ENCODE data around the gene SCCPDH. TPM values are rescaled to one million over a fixed set of nuclear protein-coding genes. Genes with fewer than 3 reads are reported as not detected.

Gene SCCPDH
- total RNA-seq, 1 experiment from 2014 or later = 32.2 TPM

GRCh38 chr1:246679794-246680177 is 44.4 kb upstream of the SCCPDH start:
- Mint-ChIP-seq H3K36me3 (ENCODE audit: insufficient read depth, unreplicated experiment) (no peaks in the 10 kb centered on the region), H3K27ac (ENCODE audit: low read depth, unreplicated experiment) (no peak overlapping the region), H3K9me3 (ENCODE audit: unreplicated experiment) (no peaks in the 10 kb centered on the region), H3K4me1 (ENCODE audit: insufficient read depth, unreplicated experiment) (no peaks in the 10 kb centered on the region), H3K4me3 (ENCODE audit: unreplicated experiment) (no peak overlapping the region), H3K27me3 (ENCODE audit: insufficient read depth, unreplicated experiment) (no peaks in the 10 kb centered on the region)
- no peak for DNase-seq (ENCODE audit: unreplicated experiment)
- intact Hi-C loops (cut with micrococcal nuclease) = no loop called here
- TF ChIP-seq CTCF (IDR thresholded peaks at IDR 0.05; ENCODE audit: unreplicated experiment) = no peak
- POLR2A ChIA-PET = interaction anchor here (0.9 kb wide), 1 partner anchor 86 kb away, joined by 5 read pairs; no protein-coding TSS in a partner anchor
- CTCF ChIA-PET = interaction anchor here (1.5 to 3.6 kb wide), 2 partner anchors 10 to 16 kb away, joined by 4 to 41 read pairs; no protein-coding TSS in a partner anchor
- BruUV-seq (replicated peaks) = no TSS peak

- H3K4me1 Mint-ChIP-seq (ENCODE audit: insufficient read depth, unreplicated experiment) = no peaks in the 10 kb centered on the region
- no peak overlapping the region for H3K4me3 Mint-ChIP-seq (ENCODE audit: unreplicated experiment)
- H3K9me3 Mint-ChIP-seq (ENCODE audit: unreplicated experiment) = no peaks in the 10 kb centered on the region
- POLR2A ChIA-PET = interaction anchor here (0.6 to 0.9 kb wide), 3 partner anchors 11 to 86 kb away, joined by 3 to 5 read pairs (median 3); no protein-coding TSS in a partner anchor
- no peak overlapping the region for H3K27ac Mint-ChIP-seq (ENCODE audit: low read depth, unreplicated experiment)
- intact Hi-C loops (cut with micrococcal nuclease) = no loop called here
- TF ChIP-seq CTCF (IDR thresholded peaks at IDR 0.05; ENCODE audit: unreplicated experiment) = no peak
- BruUV-seq (replicated peaks) = no TSS peak
- CTCF ChIA-PET = interaction anchor here (1.5 to 3.6 kb wide), 3 partner anchors 10 to 74 kb away, joined by 4 to 41 read pairs (median 19); no protein-coding TSS in a partner anchor
- no peaks in the 10 kb centered on the region for H3K27me3 Mint-ChIP-seq (ENCODE audit: insufficient read depth, unreplicated experiment)
- H3K36me3 Mint-ChIP-seq (ENCODE audit: insufficient read depth, unreplicated experiment) = no peaks in the 10 kb centered on the region
- DNase-seq (ENCODE audit: unreplicated experiment) = no peak
These were observed 44.0 kb upstream of the SCCPDH start for GRCh38 chr1:246680190-246680589.

GRCh38 chr1:246680696-246681130 is 43.5 kb upstream of the SCCPDH start:
- H3K4me1 Mint-ChIP-seq (ENCODE audit: insufficient read depth, unreplicated experiment) = no peaks in the 10 kb centered on the region
- intact Hi-C loops (cut with micrococcal nuclease) = no loop called here
- no TSS peak for BruUV-seq (replicated peaks)
- DNase-seq (ENCODE audit: unreplicated experiment) = no peak
- no peak for TF ChIP-seq CTCF (IDR thresholded peaks at IDR 0.05; ENCODE audit: unreplicated experiment)
- ChIA-PET POLR2A (interaction anchor here (0.6 to 0.9 kb wide), 3 partner anchors 10 to 87 kb away, joined by 3 to 5 read pairs (median 3); no protein-coding TSS in a partner anchor), CTCF (interaction anchor here (0.5 to 3.6 kb wide), 5 partner anchors 9 to 183 kb away, joined by 3 to 41 read pairs (median 4); no protein-coding TSS in a partner anchor)
- no peaks in the 10 kb centered on the region for H3K9me3 Mint-ChIP-seq (ENCODE audit: unreplicated experiment)
- H3K27me3 Mint-ChIP-seq (ENCODE audit: insufficient read depth, unreplicated experiment) = no peaks in the 10 kb centered on the region
- H3K36me3 Mint-ChIP-seq (ENCODE audit: insufficient read depth, unreplicated experiment) = no peaks in the 10 kb centered on the region
- H3K4me3 Mint-ChIP-seq (ENCODE audit: unreplicated experiment) = no peak overlapping the region
- H3K27ac Mint-ChIP-seq (ENCODE audit: low read depth, unreplicated experiment) = no peak overlapping the region

- ChIA-PET POLR2A (interaction anchor here (0.6 to 1.5 kb wide), 2 partner anchors 9 to 50 kb away, joined by 3 to 4 read pairs; no protein-coding TSS in a partner anchor), CTCF (interaction anchor here (0.6 to 16.3 kb wide), 11 partner anchors 8 to 1543 kb away, joined by 3 to 464 read pairs (median 4); no protein-coding TSS in a partner anchor)
- BruUV-seq (replicated peaks) = no TSS peak
- intact Hi-C loops (cut with micrococcal nuclease) = no loop called here
- peaks cover 3% of the 10 kb centered on the region for H3K36me3 Mint-ChIP-seq (ENCODE audit: insufficient read depth, unreplicated experiment)
- no peaks in the 10 kb centered on the region for H3K4me1 Mint-ChIP-seq (ENCODE audit: insufficient read depth, unreplicated experiment)
- H3K4me3 Mint-ChIP-seq (ENCODE audit: unreplicated experiment) = no peak overlapping the region
- no peaks in the 10 kb centered on the region for H3K27me3 Mint-ChIP-seq (ENCODE audit: insufficient read depth, unreplicated experiment)
- H3K27ac Mint-ChIP-seq (ENCODE audit: low read depth, unreplicated experiment) = no peak overlapping the region
- DNase-seq (ENCODE audit: unreplicated experiment) = no peak
- TF ChIP-seq CTCF (IDR thresholded peaks at IDR 0.05; ENCODE audit: unreplicated experiment) = no peak
- no peaks in the 10 kb centered on the region for H3K9me3 Mint-ChIP-seq (ENCODE audit: unreplicated experiment)
These were observed 42.0 kb upstream of the SCCPDH start for GRCh38 chr1:246681900-246682895.

All from MCF 10A (cell line).